Kasumi-1 (cell line): ENCODE results near the gene MAP2K1.

Experiments
- DNase-seq, 2 experiments: peaks; one replicate each; lab custom pipeline; 2025; lab: John Stamatoyannopoulos, UW

MAP2K1 gene

DNA sequence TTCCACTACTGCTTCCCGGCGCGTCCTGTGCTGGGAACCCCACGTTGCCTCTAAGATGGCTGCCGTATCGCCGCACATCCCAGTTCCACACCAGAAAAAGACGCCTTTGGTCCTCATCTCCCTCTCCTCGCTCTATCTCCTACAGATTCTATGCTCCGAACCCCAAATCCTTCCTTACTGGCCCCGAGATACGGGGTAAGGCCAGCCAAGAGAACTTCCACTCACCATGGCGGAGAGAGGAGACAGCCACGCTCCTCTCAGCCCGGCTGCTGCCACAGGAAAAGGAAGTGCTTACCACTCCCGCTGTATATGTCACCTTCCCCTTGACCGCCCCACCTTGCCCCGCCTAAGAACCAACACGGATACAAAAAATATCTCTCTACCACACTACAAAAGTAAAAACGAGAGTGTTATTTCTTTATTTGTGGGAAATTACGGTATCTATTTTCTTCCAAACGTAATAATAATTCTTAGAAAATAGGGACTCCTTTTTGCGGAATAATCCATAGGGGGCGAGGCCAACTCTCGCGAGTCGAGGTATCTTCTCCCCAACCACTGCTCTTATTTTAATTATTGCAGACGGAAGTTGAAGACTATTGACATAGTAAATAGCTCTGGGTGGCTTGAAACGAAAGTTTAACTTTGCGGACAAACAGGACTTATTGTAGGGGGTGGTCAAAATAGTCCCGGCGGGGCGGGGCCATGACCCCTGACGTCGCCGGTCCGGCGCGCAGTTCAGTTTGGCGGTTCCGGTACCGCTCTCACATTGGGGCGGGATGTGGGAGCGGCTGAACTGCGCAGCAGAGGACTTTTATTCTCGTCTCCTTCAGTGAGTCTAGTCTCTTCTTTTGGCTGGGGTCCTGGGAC, 118.1 kb downstream of the MAP2K1 start, which contains the start of the genes RPL4 and ZWILCH:
Gene RPL4, minus strand, starts transcription at position 293 of the 867 bp plus-strand sequence. Its CDS starts 65 bp downstream, at position 228.
Gene ZWILCH, plus strand, starts transcription at position 764 of the 867 bp plus-strand sequence. Its CDS starts 13 bp downstream, at position 777.
- DNase-seq: peak; percentile 74 to 79

DNA sequence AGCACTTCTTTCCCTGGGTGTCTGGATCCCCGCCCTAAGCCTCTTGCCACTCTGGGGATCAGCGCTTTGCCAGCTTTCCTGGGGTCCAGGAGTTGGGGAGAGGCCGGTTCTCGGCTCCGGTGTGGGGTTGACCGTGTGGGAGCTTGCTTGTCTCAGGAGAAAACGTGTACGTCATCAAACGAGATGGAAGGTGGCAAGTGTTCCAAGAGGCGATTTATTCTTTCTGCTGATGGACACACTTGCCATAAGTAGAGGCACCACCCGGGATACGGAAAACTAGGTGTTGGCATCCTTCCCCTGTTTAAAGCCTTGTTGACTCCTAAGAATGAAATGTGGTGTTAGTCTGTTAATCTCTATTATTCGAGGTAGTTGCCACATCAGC, 118.7 kb downstream of the MAP2K1 start:
- DNase-seq: peak; percentile 51 to 55

DNA sequence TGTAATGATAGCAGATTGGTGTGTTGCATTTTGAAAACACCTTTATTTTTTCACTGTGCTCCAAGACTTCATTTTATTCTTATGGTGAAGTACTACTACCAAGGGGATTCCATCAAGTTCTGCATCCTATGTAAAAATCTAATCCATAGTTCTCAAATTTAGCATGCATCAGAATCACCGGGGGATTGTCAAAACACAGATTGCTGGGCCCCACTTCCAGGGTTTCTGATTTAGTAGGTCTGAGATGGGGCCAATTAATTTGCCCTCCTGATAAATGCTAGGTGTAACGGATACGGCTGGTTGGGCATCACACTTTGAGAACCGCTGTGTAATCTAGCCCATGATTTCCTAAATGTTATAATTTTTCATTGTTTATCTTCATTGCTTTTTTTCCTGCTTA, 119.1 kb downstream of the MAP2K1 start:
- DNase-seq: no peak

DNA sequence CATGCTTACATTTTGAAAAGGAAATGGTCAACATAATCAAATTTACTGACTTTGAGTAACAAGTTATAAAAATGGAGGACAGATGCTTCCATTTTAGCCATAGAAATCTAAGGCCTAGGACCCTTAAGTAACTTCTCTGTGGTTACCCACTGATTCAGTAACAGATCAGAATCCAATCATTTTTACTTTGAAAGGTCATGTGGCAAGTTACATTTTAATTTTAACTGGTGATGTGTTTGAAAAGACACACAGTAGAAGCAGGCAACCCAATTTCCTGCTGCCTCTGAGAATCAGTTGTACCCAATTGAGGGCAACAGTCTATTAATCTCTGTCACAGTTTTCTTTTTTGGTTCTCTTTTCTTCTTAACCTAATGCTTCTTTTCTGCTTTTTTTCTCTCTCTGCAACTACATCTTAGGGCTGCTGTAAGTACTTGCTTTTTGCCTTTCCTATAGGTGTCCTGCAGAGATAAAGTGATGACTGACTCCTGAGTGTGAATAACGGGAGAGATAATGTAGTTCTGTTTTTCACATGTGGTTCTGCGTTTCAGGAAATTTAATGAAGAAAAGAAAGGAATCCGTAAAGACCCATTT, 121.7 kb downstream of the MAP2K1 start:
- no peak for DNase-seq

DNA sequence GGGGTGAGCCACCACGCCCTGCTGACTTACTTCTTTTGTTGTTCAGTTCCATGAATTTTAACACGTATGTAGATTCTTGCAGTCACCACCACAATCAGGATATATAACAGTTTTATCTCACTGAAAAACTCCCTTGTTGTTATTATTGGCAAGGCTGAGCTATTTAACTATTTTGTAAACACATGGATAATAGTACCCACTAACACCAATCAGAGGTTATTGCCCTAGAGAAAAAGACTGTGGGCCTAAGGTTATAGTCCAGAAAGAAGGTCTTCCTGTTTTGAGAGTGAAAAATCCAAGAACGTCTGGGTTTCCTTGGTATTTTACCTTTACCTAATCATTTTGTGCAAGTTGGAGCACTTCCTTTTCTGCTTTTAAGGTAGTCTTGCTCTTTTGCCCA, 127.9 kb downstream of the MAP2K1 start:
- DNase-seq: no peak

DNA sequence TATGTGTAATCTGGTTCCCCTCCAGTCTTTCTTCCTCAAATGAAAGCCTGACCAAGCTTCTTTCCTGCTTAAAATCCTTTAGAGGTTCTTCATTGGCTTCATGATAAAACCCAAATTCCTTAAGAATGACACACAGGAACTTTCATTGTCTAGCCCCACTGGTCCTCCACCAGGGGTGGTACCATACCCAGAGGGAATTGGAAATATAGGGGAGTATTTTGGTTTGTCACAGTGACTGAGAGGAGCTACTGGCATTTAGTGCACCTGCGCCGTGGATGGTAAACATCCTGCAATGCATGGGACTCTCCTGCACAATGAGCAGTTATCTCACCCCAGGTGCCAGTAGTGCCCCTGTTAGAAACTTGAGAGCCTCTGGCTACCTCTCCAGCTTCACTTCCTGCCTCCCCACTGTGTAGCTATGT, 129.2 kb downstream of the MAP2K1 start:
- DNase-seq: no peak

DNA sequence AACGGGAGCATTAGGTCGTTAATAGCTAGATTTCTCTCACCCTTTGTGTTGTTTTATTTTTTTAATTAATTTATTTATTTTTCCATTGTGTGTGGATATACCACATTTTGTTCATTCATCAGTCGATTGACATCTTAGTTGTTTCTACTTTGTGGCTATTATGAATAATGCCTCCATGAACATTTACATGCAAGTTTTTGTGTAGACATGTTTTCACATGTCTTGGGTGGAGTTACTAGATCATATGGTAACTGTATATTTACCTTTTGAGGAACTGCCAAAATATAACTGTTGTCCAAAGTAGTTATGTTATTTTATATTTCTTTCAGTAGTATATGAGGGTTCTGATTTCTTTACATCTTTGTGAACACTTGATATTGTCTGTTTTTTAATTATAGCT, 137.2 kb downstream of the MAP2K1 start:
- DNase-seq: no peak

DNA sequence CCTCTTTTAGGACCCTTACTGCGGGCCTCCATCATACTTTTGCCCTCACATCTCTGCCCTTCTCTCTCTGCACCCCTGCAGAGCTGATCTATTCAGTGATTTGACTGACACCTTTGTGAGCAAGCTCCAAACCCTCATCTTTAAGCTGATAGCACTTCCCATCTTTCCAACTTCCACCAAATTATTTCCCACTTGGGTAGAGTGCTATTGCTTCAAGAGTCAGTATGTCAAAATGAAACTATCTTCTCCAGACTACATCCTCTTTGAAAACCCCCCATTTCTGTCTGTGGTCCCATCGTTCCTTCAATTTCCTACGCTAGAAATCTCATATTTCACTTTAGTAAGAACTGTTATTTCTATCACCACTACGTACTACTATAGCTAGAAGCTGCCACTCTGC, 138.1 kb downstream of the MAP2K1 start:
- DNase-seq: no peak

DNA sequence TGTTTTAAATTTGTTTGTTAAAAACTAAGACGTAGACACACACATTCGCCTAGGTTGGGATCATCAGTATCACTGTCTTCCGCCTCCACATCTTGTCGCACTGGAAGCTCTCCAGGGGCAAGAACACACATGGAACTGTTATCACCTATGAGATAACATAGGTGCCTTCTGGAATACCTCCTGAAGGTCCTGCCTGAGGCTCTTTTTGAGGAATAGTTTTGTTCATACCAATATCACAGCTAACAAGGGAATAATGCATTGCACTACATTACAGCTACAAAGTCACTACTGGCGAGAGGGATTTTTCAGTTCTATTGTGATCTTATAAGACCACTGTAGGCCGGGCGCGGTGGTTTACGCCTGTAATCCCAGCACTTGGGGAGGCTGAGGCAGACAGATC, 148.3 kb downstream of the MAP2K1 start:
- DNase-seq: no peak
